Smooth muscle cell (in vitro differentiated cells): Measurements from ENCODE around the gene GRHL1. TPM values are rescaled to one million over a fixed set of nuclear protein-coding genes. Genes with fewer than 3 reads are reported as not detected.

Source experiments
- DNase-seq: peaks from one replicate; lab custom pipeline; 2025; ENCODE audit not compliant: unreplicated experiment; lab: John Stamatoyannopoulos, UW
- H2AFZ ChIP-seq: fragments of 200-600 bp; sonication (generic); 2 replicates; pipeline ENCODE4 v1.6.0; 2016; ENCODE audit warnings: antibody characterized with exemption, low read depth, mild to moderate bottlenecking
- H3F3A ChIP-seq: fragments of 200-600 bp; sonication (generic); 2 replicates; pipeline ENCODE4 v1.6.0; 2017; ENCODE audit warnings: antibody characterized with exemption, low read depth
- H3K27ac ChIP-seq: fragments of 200-600 bp; sonication (generic); 2 replicates; pipeline ENCODE4 v1.5.1; 2016; ENCODE audit warnings: low read depth, mild to moderate bottlenecking
- H3K27me3 ChIP-seq: fragments of 200-600 bp; sonication (generic); 2 replicates; pipeline ENCODE4 v1.6.1; 2016; ENCODE audit warnings: low read depth, mild to moderate bottlenecking
- H3K36me3 ChIP-seq: fragments of 200-600 bp; sonication (generic); 2 replicates; pipeline ENCODE4 v1.5.1; 2016; ENCODE audit warnings: low read depth
- H3K4me1 ChIP-seq: fragments of 200-600 bp; sonication (generic); 2 replicates; pipeline ENCODE4 v1.5.1; 2016; ENCODE audit warnings: low read depth
- H3K4me2 ChIP-seq: fragments of 200-600 bp; sonication (generic); 2 replicates; pipeline ENCODE4 v1.6.0; 2016; ENCODE audit warnings: mild to moderate bottlenecking
- H3K4me3 ChIP-seq: fragments of 200-600 bp; sonication (generic); 2 replicates; pipeline ENCODE4 v1.5.1; 2016; ENCODE audit warnings: mild to moderate bottlenecking
- H3K79me2 ChIP-seq: fragments of 200-600 bp; sonication (generic); 2 replicates; pipeline ENCODE4 v1.6.0; 2016; ENCODE audit warnings: low read depth, mild to moderate bottlenecking
- H3K9ac ChIP-seq: fragments of 200-600 bp; sonication (generic); 2 replicates; pipeline ENCODE4 v1.6.0; 2016; ENCODE audit warnings: low read depth
- H3K9me3 ChIP-seq: fragments of 200-600 bp; sonication (generic); replicated peaks from 2 replicates; pipeline ENCODE4 v1.5.1; 2016; ENCODE audit warnings: low read depth
- H4K20me1 ChIP-seq: fragments of 200-600 bp; sonication (generic); 2 replicates; pipeline ENCODE4 v1.6.0; 2016; ENCODE audit warnings: low read depth
- WGBS: methylation state at CpG from one replicate; pipeline ENCODE4 v1.1.7; 2016; ENCODE audit warnings: low lambda C conversion rate; 5-methylcytosine and 5-hydroxymethylcytosine counted together
- polyA plus RNA-seq: library from polyadenylated mRNA; unstranded; fragments of >200 nt; fragmentation: Nextera tagmentation; extraction: Ambion mirVana; gene quantifications from 2 replicates; pipeline ENCODE4 v1.2.1, GENCODE V29; 2016
- total RNA-seq: library from RNA; depleted of rRNA; stranded (reverse); fragments of >200 nt; gene quantifications from 2 replicates; pipeline ENCODE4 v1.2.3, GENCODE V29; 2014
- TF ChIP-seq, protein P1 (sequence below): fragments of 200-600 bp; sonication (generic); IDR thresholded peaks from 2 replicates; pipeline ENCODE4 v1.5.1; 2017; ENCODE audit warnings: borderline replicate concordance, mild to moderate bottlenecking, antibody characterized with exemption; ENCODE audit not compliant: insufficient read depth, poor library complexity, severe bottlenecking

The GRHL1 gene
- total and polyA plus RNA-seq, 2 experiments from 2014 or later = 2.0 to 26.8 TPM

DNA sequence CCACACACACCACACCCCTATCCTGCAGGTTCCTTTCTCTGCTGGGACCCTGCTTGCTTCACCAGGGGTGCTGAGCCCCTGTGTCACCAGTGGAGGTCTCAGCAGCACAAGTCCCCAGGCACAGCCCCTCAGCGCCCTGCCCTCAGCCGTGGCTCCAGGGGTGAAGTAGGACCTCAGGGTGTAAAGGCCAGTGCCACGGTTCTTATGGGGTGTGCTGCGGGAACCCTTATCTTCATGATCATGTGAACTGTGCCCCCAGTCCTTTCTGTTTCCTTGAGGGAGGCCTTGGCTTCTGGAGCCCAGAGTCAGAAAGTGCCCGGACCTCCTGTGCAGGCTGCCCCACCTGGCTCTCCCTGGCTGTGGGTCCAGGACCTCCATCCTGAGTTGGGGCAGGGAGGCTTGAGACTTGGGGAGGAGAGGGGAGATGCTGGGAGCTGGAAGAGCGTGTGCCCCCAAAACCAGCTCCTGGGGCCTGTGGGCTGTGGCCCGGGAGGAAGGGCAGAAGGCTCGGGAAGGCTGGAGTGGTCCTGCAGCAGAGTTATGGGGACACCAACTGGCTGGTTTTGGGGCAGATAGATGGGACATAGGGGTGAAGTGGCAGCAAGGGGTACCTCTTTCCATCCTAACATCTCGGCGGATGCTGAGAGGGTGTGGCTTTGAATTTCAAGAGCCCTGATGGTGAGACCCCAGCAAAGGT, 71.6 kb downstream of the GRHL1 start:
- no peaks in the 10 kb centered on the region for H3K9me3 ChIP-seq
- TF ChIP-seq, protein P1, sequence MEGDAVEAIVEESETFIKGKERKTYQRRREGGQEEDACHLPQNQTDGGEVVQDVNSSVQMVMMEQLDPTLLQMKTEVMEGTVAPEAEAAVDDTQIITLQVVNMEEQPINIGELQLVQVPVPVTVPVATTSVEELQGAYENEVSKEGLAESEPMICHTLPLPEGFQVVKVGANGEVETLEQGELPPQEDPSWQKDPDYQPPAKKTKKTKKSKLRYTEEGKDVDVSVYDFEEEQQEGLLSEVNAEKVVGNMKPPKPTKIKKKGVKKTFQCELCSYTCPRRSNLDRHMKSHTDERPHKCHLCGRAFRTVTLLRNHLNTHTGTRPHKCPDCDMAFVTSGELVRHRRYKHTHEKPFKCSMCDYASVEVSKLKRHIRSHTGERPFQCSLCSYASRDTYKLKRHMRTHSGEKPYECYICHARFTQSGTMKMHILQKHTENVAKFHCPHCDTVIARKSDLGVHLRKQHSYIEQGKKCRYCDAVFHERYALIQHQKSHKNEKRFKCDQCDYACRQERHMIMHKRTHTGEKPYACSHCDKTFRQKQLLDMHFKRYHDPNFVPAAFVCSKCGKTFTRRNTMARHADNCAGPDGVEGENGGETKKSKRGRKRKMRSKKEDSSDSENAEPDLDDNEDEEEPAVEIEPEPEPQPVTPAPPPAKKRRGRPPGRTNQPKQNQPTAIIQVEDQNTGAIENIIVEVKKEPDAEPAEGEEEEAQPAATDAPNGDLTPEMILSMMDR = no peak
- H3F3A ChIP-seq = no peaks in the 10 kb centered on the region
- H4K20me1 ChIP-seq = no peaks in the 10 kb centered on the region
- WGBS = 91% methylated on average over 10 of the region's 10 CpGs
- H3K27ac ChIP-seq = no peak overlapping the region
- H3K36me3 ChIP-seq = no peaks in the 10 kb centered on the region
- H3K27me3 ChIP-seq = no peaks in the 10 kb centered on the region
- H3K4me2 ChIP-seq = no peak overlapping the region
- H3K4me1 ChIP-seq = no peaks in the 10 kb centered on the region
- no peaks in the 10 kb centered on the region for H3K79me2 ChIP-seq
- DNase-seq = no peak
- H3K4me3 ChIP-seq = no peak overlapping the region
- no peak overlapping the region for H2AFZ ChIP-seq
- no peak overlapping the region for H3K9ac ChIP-seq

DNA sequence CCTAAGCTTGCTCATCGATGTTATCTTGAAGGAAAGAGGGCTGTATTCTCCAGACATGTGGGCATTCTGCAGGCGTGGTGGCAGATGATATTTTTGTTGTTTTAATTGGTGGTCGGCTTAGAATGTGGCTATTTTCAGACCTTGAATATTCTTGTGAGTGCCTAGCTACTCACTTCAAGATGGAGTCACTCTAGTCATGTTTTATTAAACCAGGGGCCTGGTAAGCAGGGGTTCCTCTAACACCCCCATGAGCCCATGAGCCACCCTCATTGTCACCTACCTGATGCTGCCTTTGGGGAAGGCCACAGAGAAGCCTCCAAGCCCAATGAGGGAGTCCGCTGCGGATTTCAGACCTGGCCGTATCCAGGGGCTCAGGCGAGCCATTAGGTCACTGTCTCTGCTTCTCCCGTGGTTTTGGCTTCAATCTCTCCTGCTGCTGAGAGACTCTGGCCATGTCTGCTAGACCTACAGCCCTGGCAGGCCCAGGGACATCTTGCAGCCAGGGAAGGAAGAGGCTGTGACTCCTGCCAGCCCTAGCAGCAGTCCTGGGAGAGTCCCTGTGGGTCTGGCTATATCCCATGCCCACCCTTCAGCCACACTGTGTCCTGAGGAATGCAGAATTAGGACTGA, 75.6 kb downstream of the GRHL1 start:
- Histone ChIP-seq H3K4me3 (no peak overlapping the region), H2AFZ (no peak overlapping the region), H3K4me2 (no peak overlapping the region), H3K27ac (no peak overlapping the region), H3K36me3 (no peaks in the 10 kb centered on the region), H3K9me3 (no peaks in the 10 kb centered on the region), H3K4me1 (peaks cover 11% of the 10 kb centered on the region), H3K27me3 (no peaks in the 10 kb centered on the region), H3F3A (no peaks in the 10 kb centered on the region), H3K79me2 (no peaks in the 10 kb centered on the region), H3K9ac (no peak overlapping the region), H4K20me1 (no peaks in the 10 kb centered on the region)
- WGBS = 87% methylated on average over 8 of the region's 8 CpGs
- TF ChIP-seq, protein P1 = no peak
- DNase-seq = no peak

DNA sequence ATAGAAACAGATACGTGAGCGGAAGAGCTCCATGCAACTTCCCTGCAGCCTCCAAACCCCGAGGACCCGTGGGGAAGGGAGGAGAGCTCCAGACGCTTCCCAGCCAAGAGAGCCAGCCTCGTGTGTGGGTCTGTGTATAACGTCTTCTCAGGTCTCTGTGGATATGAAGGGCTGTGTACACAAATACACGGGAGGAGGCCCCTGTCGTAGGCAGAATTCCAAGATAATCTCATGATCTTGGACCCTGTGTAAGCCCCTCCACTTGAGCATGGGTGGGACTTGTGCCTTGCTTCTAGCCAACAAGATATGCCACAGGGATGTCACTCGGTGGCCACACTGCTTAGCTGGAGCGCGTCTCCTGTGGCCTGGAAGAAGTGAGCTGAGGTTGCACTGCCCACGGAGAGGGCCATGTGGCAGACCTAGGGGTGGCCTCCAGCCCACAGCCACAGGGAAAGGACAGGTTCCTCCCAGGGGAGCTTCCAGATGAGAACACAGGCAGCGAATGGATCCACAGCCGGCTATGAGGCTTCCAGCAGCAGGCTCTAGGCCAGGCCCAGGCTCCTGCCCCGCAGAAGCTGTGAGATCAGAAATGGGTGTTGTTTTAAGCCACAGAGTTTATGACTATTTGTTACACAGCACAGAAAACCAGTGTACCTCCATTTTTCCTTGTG, 76.3 kb downstream of the GRHL1 start:
- Histone ChIP-seq H4K20me1 (no peaks in the 10 kb centered on the region), H3K79me2 (no peaks in the 10 kb centered on the region), H3K27me3 (no peaks in the 10 kb centered on the region), H3F3A (no peaks in the 10 kb centered on the region), H3K36me3 (no peaks in the 10 kb centered on the region), H3K4me2 (no peak overlapping the region), H3K27ac (no peak overlapping the region), H3K4me1 (peaks cover 11% of the 10 kb centered on the region), H3K9ac (no peak overlapping the region), H3K9me3 (no peaks in the 10 kb centered on the region), H2AFZ (no peak overlapping the region), H3K4me3 (no peak overlapping the region)
- DNase-seq = no peak
- WGBS = 90% methylated on average over 16 of the region's 16 CpGs
- TF ChIP-seq, protein P1 = no peak
